ENCODE measurements around the gene ZC3HAV1. TPM values are rescaled to one million over a fixed set of nuclear protein-coding genes. Genes with fewer than 3 reads are reported as not detected.

The ZC3HAV1 gene
- total and polyA plus RNA-seq, 2 experiments from 2014 or later, result 24.8 to 56.8 TPM

- TF ChIP-seq ZNF462 (CRISPR knock-in tag; IDR thresholded peaks at IDR 0.05), result no peak
- TF ChIP-seq CREB1 (CRISPR knock-in tag; IDR thresholded peaks at IDR 0.05; ENCODE audit: low read depth), result no peak
Observed at GRCh38 chr7:139086454-139086853, 23.1 kb downstream of the ZC3HAV1 start (continued).

- Mint-ChIP-seq H3K4me1 (no peaks in the 10 kb centered on the region), H3K36me3 (ENCODE audit: low read depth) (peaks cover 71% of the 10 kb centered on the region)
- H3F3A ChIP-seq (replicated peaks; ENCODE audit: low read depth), result no peaks in the 10 kb centered on the region
- TF ChIP-seq EZH2 (IDR thresholded peaks at IDR 0.05; ENCODE audit: low read depth, unreplicated experiment) (no peak), JUNB (IDR thresholded peaks at IDR 0.05; ENCODE audit: unreplicated experiment) (no peak), POLR2AphosphoS5 (IDR thresholded peaks at IDR 0.05; ENCODE audit: low read depth) (no peak), CREB1 (CRISPR knock-in tag; IDR thresholded peaks at IDR 0.05; ENCODE audit: low read depth) (no peak), REST (IDR thresholded peaks at IDR 0.05; ENCODE audit: unreplicated experiment) (no peak), ZNF114 (CRISPR knock-in tag; IDR thresholded peaks at IDR 0.05) (no peak)
Observed at GRCh38 chr7:139084709-139085108, 24.8 kb downstream of the ZC3HAV1 start.

More at GRCh38 chr7:139084709-139085108, 24.8 kb downstream of the ZC3HAV1 start:
- Histone ChIP-seq H3K79me2 (replicated peaks; ENCODE audit: insufficient read depth) (no peaks in the 10 kb centered on the region; the same call in none of the 2 replicates), H3K9me2 (ENCODE audit: insufficient read depth) (no peaks in the 10 kb centered on the region), H3K27ac (ENCODE audit: low read depth) (no peak overlapping the region), H3K27me3 (ENCODE audit: insufficient read depth) (no peaks in the 10 kb centered on the region), H3K36me3 (ENCODE audit: insufficient read depth) (peaks cover 9% of the 10 kb centered on the region; the same call in 1 of the 2 replicates), H3K4me1 (ENCODE audit: insufficient read depth) (no peaks in the 10 kb centered on the region), H3K4me2 (no peak overlapping the region), H4K20me1 (replicated peaks; ENCODE audit: insufficient read depth) (peaks cover 10% of the 10 kb centered on the region), H3K4me3 (no peak overlapping the region), H2AFZ (no peak overlapping the region)
- H3K9me3 Mint-ChIP-seq, result no peaks in the 10 kb centered on the region
- H3K27me3 Mint-ChIP-seq (ENCODE audit: insufficient read depth, low read depth, poor library complexity), result no peaks in the 10 kb centered on the region
- ATAC-seq (no peak), DNase-seq (ENCODE audit: low spot score) (no peak)
- no peak overlapping the region for H3K4me3 Mint-ChIP-seq
- no peak overlapping the region for H3K27ac Mint-ChIP-seq
